ENCODE results near the gene NLE1.

NLE1 gene

DNA sequence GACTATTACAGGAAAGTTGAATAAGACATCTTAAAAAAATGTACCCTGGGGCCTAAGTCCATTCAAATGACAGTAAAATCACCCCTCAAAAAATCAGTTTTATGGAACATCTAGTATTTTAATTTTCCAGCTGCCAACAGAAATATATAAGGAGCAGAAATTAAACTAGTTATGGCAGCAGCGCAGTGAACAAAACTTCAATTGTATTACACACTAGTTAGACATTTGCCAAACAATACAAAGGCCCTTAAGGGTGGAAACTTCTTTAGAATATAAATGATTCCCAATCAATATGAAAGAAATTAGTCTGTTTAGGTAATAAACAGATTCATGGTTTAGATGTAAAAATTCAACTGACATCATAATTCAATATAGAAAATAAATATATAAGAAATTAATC lies 60.5 kb downstream of the NLE1 start:
- H3K36me3 ChIP-seq (ENCODE audit: control insufficient read depth in 1 of 2, insufficient read depth in 2 of 2, low read length in 2 of 2) = no peaks in the 10 kb centered on the region
- no peaks in the 10 kb centered on the region for H3K27me3 ChIP-seq (ENCODE audit: low read depth, low read length)
- H3K27ac ChIP-seq (ENCODE audit: low read length) = no peak overlapping the region
- H3K9me3 ChIP-seq (ENCODE audit: control insufficient read depth in 1 of 2, low read length in 2 of 2) = no peaks in the 10 kb centered on the region
- no peak overlapping the region for H3K4me3 ChIP-seq (ENCODE audit: low read depth in 1 of 2, low read length in 2 of 2)
- no peaks in the 10 kb centered on the region for H3K4me1 ChIP-seq (ENCODE audit: control insufficient read depth in 1 of 2, insufficient read depth in 2 of 2, low read length in 2 of 2)

DNA sequence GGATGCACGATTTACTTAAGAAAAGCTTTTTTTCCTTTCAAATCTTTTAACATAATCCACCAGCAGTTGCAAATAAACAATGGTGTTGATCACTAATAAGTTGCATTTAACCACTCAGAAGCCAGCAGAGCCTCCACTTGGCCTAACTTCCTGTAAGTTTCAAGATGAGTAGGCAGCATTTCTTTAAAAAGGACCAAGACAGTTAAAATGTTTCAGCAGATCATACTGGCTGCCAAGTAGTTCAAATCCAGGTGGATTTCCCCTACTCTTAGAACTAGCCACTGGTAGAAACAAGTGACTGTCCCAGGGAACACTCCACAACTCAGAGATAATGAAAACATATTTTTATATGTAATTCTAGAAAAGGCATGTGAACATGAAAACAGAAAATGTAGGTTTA lies 61.6 kb downstream of the NLE1 start:
- Histone ChIP-seq H3K9me3 (ENCODE audit: control insufficient read depth in 1 of 2, low read length in 2 of 2) (no peaks in the 10 kb centered on the region), H3K4me1 (ENCODE audit: control insufficient read depth in 1 of 2, insufficient read depth in 2 of 2, low read length in 2 of 2) (peaks cover 0 to under 1% of the 10 kb centered on the region in 2 donors), H3K36me3 (ENCODE audit: control insufficient read depth in 1 of 2, insufficient read depth in 2 of 2, low read length in 2 of 2) (no peaks in the 10 kb centered on the region), H3K27ac (ENCODE audit: low read length) (no peak overlapping the region), H3K4me3 (ENCODE audit: low read depth in 1 of 2, low read length in 2 of 2) (no peak overlapping the region), H3K27me3 (ENCODE audit: low read depth, low read length) (no peaks in the 10 kb centered on the region)

DNA sequence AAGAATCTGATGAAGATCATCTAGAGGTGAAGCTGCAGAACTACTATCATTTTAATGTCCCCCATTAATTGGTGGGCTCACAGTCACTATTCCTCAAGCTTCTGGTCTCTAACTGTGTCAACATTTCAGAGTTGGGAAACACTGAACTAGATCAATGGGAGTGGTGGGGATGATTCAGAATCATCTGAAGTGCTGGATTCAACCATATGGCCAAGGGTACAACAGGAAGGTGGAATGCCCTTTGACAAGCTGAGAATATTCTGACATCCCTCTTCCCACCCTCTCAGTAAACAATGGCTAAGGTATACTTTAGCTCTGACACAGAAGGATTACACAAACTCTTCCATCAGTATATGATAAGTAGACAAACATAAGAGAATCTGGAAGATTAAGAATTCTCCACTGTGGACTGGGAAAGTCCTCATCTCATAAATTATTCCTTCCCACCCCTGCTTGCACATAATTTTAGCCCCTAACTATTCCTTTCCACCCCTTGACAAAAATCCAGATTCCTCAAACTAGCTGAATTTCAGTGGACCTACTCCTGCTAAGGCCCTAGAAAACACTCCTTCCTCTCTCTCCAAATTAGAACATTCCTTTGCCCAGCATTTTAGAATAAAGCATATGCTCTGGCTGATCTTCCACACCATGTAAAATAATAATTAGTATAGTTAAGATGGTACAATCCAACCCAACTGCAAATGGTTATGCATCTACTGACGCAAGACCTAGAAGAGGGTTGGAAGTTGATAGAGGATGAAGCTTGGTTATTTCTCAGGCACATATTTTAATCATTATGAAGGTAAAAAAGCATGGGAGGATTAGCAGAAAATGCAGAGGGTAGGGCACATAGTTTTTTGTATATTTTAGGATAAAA lies 62.3 kb downstream of the NLE1 start:
- no peak overlapping the region for H3K27ac ChIP-seq (ENCODE audit: low read length)
- no peaks in the 10 kb centered on the region for H3K27me3 ChIP-seq (ENCODE audit: low read depth, low read length)
- no peaks in the 10 kb centered on the region for H3K9me3 ChIP-seq (ENCODE audit: control insufficient read depth in 1 of 2, low read length in 2 of 2)
- H3K36me3 ChIP-seq (ENCODE audit: control insufficient read depth in 1 of 2, insufficient read depth in 2 of 2, low read length in 2 of 2) = no peaks in the 10 kb centered on the region
- H3K4me3 ChIP-seq (ENCODE audit: low read depth in 1 of 2, low read length in 2 of 2) = no peak overlapping the region
- peaks cover 0 to 8% of the 10 kb centered on the region in 2 donors for H3K4me1 ChIP-seq (ENCODE audit: control insufficient read depth in 1 of 2, insufficient read depth in 2 of 2, low read length in 2 of 2)
